Gastroesophageal sphincter (tissue), 4 donors: ENCODE results near the gene OARD1. TPM values are rescaled to one million over a fixed set of nuclear protein-coding genes. Genes with fewer than 3 reads are reported as not detected.
A peak's percentile ranks its signal among the peaks of the same experiment; 100 is the strongest.
"Not testable (repeated sequence)": the region's sequence is repeated elsewhere in the genome, so short reads cannot be mapped to it uniquely, and the experiment has no call there.

Experiments
- ATAC-seq: fragments of 150-250 bp; one replicate; pipeline ENCODE4 v1.9.1; 2016; ENCODE audit warnings: mild to moderate bottlenecking, moderate library complexity
- H3K27ac ChIP-seq, 4 donors: fragments of 200-600 bp; sonication (generic) in 3 of 4; 1 replicate in 3 of 4; 2 replicates in 1 of 4; pipeline ENCODE4 v1.5.1; 2016 to 2019
- H3K27me3 ChIP-seq: fragments of 200-600 bp; sonication (generic); one replicate; pipeline ENCODE4 v1.5.1; 2019
- H3K36me3 ChIP-seq, 2 donors: fragments of 200-600 bp; sonication (generic); one replicate each; pipeline ENCODE4 v1.5.1; 2019; ENCODE audit warnings: control low read depth in 1 of 2
- H3K4me1 ChIP-seq, 3 donors: fragments of 200-600 bp; sonication (generic); 1 replicate in 2 of 3; 2 replicates in 1 of 3; pipeline ENCODE4 v1.5.1; 2016 to 2019; ENCODE audit warnings: control low read depth in 2 of 3
- H3K4me3 ChIP-seq, 2 donors: fragments of 200-600 bp; sonication (generic); one replicate each; pipeline ENCODE4 v1.5.1; 2019; ENCODE audit warnings: mild to moderate bottlenecking in 1 of 2, moderate library complexity in 1 of 2
- H3K9me3 ChIP-seq, 3 donors: fragments of 200-600 bp; sonication (generic); one replicate each; pipeline ENCODE4 v1.5.1; 2017 to 2019; ENCODE audit warnings: control low read depth in 2 of 3
- EP300 ChIP-seq: sonication (generic); formaldehyde crosslinking; IDR thresholded peaks from one replicate; pipeline ENCODE4 v1.6.1; 2017; ENCODE audit warnings: antibody characterized with exemption, mild to moderate bottlenecking
- POLR2A ChIP-seq, 2 donors: fragments of 450-650 bp; IDR thresholded peaks; one replicate each; pipeline ENCODE4 v1.6.1; 2017; ENCODE audit warnings: antibody characterized with exemption in 2 of 2, mild to moderate bottlenecking in 2 of 2, moderate library complexity in 1 of 2
- POLR2AphosphoS5 ChIP-seq: sonication (generic); formaldehyde crosslinking; IDR thresholded peaks from one replicate; pipeline ENCODE4 v1.6.1; 2017; ENCODE audit warnings: antibody characterized with exemption
- WGBS, 2 donors: methylation state at CpG; one replicate each; pipeline ENCODE4 v1.1.5; 2018; ENCODE audit warnings: low coverage in 1 of 2; 5-methylcytosine and 5-hydroxymethylcytosine counted together
- total RNA-seq, 4 donors: library from RNA; depleted of rRNA; stranded (reverse); fragments of >200 nt; gene quantifications; one replicate each; pipeline ENCODE4 v1.1.0, GENCODE V29; 2016
- TF ChIP-seq, protein P1 (sequence below), 4 experiments: fragments of 200-600 bp in 2 of 4; fragments of 450-650 bp in 2 of 4; sonication (generic) in 1 of 4; IDR thresholded peaks; one replicate each; pipeline ENCODE4 v1.5.1; 2017 to 2019; ENCODE audit warnings: antibody characterized with exemption in 4 of 4, mild to moderate bottlenecking in 2 of 4, moderate library complexity in 2 of 4

The OARD1 gene
- total RNA-seq, result 10 to 100 TPM in 3 of 4 donors, 1 to 10 TPM in 1; 9.2 to 23.8 (median 13.7) TPM

GRCh38 chr6:41071923-41072835 lies at the start of gene OARD1:
Gene OARD1, minus strand, starts transcription at chr6:41072356. Its CDS starts 722 bp downstream, at chr6:41071634.
- Histone ChIP-seq H3K27me3 (no peaks in the 10 kb centered on the region), H3K4me1 (peaks cover 7 to 44% (median 13%) of the 10 kb centered on the region in 3 donors), H3K4me3 (peak within 1 kb of the TSS; percentile 86 to 99), H3K27ac (peak within 1 kb of the TSS; percentile 96 to 100 (median 100)), H3K36me3 (peaks cover 0 to 28% of the 10 kb centered on the region in 2 donors), H3K9me3 (no peaks in the 10 kb centered on the region)
- WGBS, 2 donors, result 0% methylated on average over 4 of the region's 63 CpGs; no CpG with 5 or more reads in 1 of the 2 donors
- ATAC-seq, result peak; percentile 89
- TF ChIP-seq POLR2A (IDR thresholded peaks at IDR 0.05) (peak; percentile 69 to 79), EP300 (no peak), POLR2AphosphoS5 (peak; percentile 73)
- TF ChIP-seq, protein P1, sequence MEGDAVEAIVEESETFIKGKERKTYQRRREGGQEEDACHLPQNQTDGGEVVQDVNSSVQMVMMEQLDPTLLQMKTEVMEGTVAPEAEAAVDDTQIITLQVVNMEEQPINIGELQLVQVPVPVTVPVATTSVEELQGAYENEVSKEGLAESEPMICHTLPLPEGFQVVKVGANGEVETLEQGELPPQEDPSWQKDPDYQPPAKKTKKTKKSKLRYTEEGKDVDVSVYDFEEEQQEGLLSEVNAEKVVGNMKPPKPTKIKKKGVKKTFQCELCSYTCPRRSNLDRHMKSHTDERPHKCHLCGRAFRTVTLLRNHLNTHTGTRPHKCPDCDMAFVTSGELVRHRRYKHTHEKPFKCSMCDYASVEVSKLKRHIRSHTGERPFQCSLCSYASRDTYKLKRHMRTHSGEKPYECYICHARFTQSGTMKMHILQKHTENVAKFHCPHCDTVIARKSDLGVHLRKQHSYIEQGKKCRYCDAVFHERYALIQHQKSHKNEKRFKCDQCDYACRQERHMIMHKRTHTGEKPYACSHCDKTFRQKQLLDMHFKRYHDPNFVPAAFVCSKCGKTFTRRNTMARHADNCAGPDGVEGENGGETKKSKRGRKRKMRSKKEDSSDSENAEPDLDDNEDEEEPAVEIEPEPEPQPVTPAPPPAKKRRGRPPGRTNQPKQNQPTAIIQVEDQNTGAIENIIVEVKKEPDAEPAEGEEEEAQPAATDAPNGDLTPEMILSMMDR (IDR thresholded peaks at IDR 0.05), result peak in 1 of 4 experiments; percentile 32

- ATAC-seq, result no peak
- Histone ChIP-seq H3K36me3 (peaks cover 0 to 15% of the 10 kb centered on the region in 2 donors), H3K27ac (no peak overlapping the region), H3K4me3 (no peak overlapping the region), H3K9me3 (no peaks in the 10 kb centered on the region), H3K4me1 (no peaks in the 10 kb centered on the region), H3K27me3 (no peaks in the 10 kb centered on the region)
- WGBS, 2 donors, result 90 to 100% methylated on average over 1 of the region's 1 CpG
- TF ChIP-seq POLR2A (IDR thresholded peaks at IDR 0.05) (no peak), POLR2AphosphoS5 (no peak), EP300 (no peak)
- TF ChIP-seq, protein P1 (IDR thresholded peaks at IDR 0.05), result no peak
These were observed 47.9 kb upstream of the OARD1 start for GRCh38 chr6:41120058-41120457.

GRCh38 chr6:41119508-41119907 lies 47.4 kb upstream of the OARD1 start:
- 71 to 100% methylated on average over 1 of the region's 1 CpG for WGBS, 2 donors
- Histone ChIP-seq H3K36me3 (peaks cover 0 to 15% of the 10 kb centered on the region in 2 donors), H3K27ac (no peak overlapping the region), H3K4me3 (no peak overlapping the region), H3K9me3 (no peaks in the 10 kb centered on the region), H3K27me3 (no peaks in the 10 kb centered on the region), H3K4me1 (no peaks in the 10 kb centered on the region)
- no peak for ATAC-seq
- TF ChIP-seq POLR2AphosphoS5 (no peak), POLR2A (IDR thresholded peaks at IDR 0.05) (no peak), EP300 (no peak)
- TF ChIP-seq, protein P1 (IDR thresholded peaks at IDR 0.05), result no peak

GRCh38 chr6:41115027-41115426 lies 42.9 kb upstream of the OARD1 start:
- H3K9me3 ChIP-seq, H3K36me3 ChIP-seq, H3K4me1 ChIP-seq, H3K27ac ChIP-seq, ATAC-seq, H3K4me3 ChIP-seq, H3K27me3 ChIP-seq: not testable (repeated sequence)
- 50 to 100% methylated on average over 1 of the region's 2 CpGs for WGBS, 2 donors

DNA sequence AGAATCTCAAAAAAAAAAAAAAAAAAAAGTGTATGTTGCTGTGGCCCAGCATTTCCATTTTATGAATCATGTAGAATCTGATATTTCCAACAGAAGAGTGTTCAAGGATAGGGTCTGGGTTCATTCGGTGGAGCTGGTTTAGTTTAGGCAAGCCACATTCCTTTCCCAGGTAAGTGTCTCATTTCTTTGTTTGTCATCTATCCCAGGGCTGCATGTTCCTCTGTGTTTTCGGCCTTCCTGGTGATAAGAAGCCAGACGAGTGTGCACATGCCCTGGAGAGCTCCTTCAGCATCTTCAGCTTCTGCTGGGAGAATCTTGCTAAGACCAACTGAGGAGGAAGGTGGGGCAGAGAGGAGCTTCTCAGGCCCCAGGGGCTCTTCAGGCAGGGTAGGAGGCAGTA lies 38.9 kb upstream of the OARD1 start:
- no peak for ATAC-seq
- peaks cover 0 to 11% of the 10 kb centered on the region in 2 donors for H3K36me3 ChIP-seq
- 71 to 94% methylated on average over 1 to 2 of the region's 3 CpGs for WGBS, 2 donors
- no peaks in the 10 kb centered on the region for H3K4me1 ChIP-seq
- no peaks in the 10 kb centered on the region for H3K27me3 ChIP-seq
- TF ChIP-seq, protein P1 (IDR thresholded peaks at IDR 0.05), result no peak
- TF ChIP-seq EP300 (no peak), POLR2A (IDR thresholded peaks at IDR 0.05) (no peak), POLR2AphosphoS5 (no peak)
- H3K4me3 ChIP-seq, result no peak overlapping the region
- H3K9me3 ChIP-seq, result no peaks in the 10 kb centered on the region
- H3K27ac ChIP-seq, result no peak overlapping the region
